GM06990 (cell line): ENCODE results near the gene ATP10A.

Experiments
- DNase-seq: peaks from one replicate; pipeline ENCODE4 v3.0.0-alpha.2; 2011; ENCODE audit not compliant: insufficient read length; ENCODE audit errors: extremely low read depth
- H3K27me3 ChIP-seq: replicated peaks from 2 replicates; pipeline ENCODE4 v1.6.0; 2011; ENCODE audit warnings: low read length; ENCODE audit not compliant: control insufficient read depth, insufficient read depth
- H3K36me3 ChIP-seq: 2 replicates; pipeline ENCODE4 v1.5.1; 2011; ENCODE audit warnings: low read length; ENCODE audit not compliant: control insufficient read depth, insufficient read depth
- H3K4me3 ChIP-seq: replicated peaks from 2 replicates; pipeline ENCODE4 v1.5.1; 2011; ENCODE audit warnings: low read depth, mild to moderate bottlenecking, control low read depth, low read length
- CTCF ChIP-seq: IDR thresholded peaks from 2 replicates; pipeline ENCODE4 v1.5.1; 2011; ENCODE audit warnings: low read length, control low read depth, mild to moderate bottlenecking, inconsistent platforms; ENCODE audit not compliant: insufficient read depth, poor library complexity, severe bottlenecking

The ATP10A gene

GRCh38 chr15:25803036-25803435 lies 60.1 kb downstream of the ATP10A start:
- TF ChIP-seq CTCF: no peak
- Histone ChIP-seq H3K27me3 (no peaks in the 10 kb centered on the region), H3K36me3 (no peaks in the 10 kb centered on the region), H3K4me3 (no peak overlapping the region)
- no peak for DNase-seq

- H3K36me3 ChIP-seq: no peaks in the 10 kb centered on the region
- no peak overlapping the region for H3K4me3 ChIP-seq
- no peak for DNase-seq
- H3K27me3 ChIP-seq: no peaks in the 10 kb centered on the region
- no peak for TF ChIP-seq CTCF
Measured at GRCh38 chr15:25802285-25802830, 60.8 kb downstream of the ATP10A start.

GRCh38 chr15:25801586-25802284 lies 61.4 kb downstream of the ATP10A start:
- Histone ChIP-seq H3K36me3 (no peaks in the 10 kb centered on the region), H3K27me3 (no peaks in the 10 kb centered on the region), H3K4me3 (no peak overlapping the region)
- DNase-seq: no peak
- no peak for TF ChIP-seq CTCF

- no peak for DNase-seq
- TF ChIP-seq CTCF: no peak
- H3K4me3 ChIP-seq: no peak overlapping the region
Measured at GRCh38 chr15:25800761-25801515, 62.2 kb downstream of the ATP10A start.

GRCh38 chr15:25799906-25800700 lies 63.0 kb downstream of the ATP10A start:
- DNase-seq: no peak
- TF ChIP-seq CTCF: no peak
- Histone ChIP-seq H3K36me3 (no peaks in the 10 kb centered on the region), H3K4me3 (no peak overlapping the region), H3K27me3 (no peaks in the 10 kb centered on the region)

More at GRCh38 chr15:25800761-25801515, 62.2 kb downstream of the ATP10A start:
- H3K27me3 ChIP-seq: no peaks in the 10 kb centered on the region
- no peaks in the 10 kb centered on the region for H3K36me3 ChIP-seq
